Skeletal muscle tissue (tissue), 4 donors: ENCODE results near the gene TSPAN2. TPM values are rescaled to one million over a fixed set of nuclear protein-coding genes. Genes with fewer than 3 reads are reported as not detected.

Experiments
- H3K27ac ChIP-seq: one replicate; pipeline ENCODE4 v1.7.0; 2013; ENCODE audit warnings: mild to moderate bottlenecking, low read depth, low read length, inconsistent platforms
- H3K27me3 ChIP-seq, 3 donors: one replicate each; pipeline ENCODE4 v1.7.0; 2013; ENCODE audit warnings: low read length in 3 of 3; ENCODE audit not compliant: control insufficient read depth in 3 of 3, insufficient read depth in 3 of 3
- H3K36me3 ChIP-seq, 3 donors: one replicate each; pipeline ENCODE4 v1.7.0; 2013; ENCODE audit warnings: low read length in 3 of 3; ENCODE audit not compliant: control insufficient read depth in 3 of 3, insufficient read depth in 3 of 3
- H3K4me1 ChIP-seq, 3 donors: one replicate each; pipeline ENCODE4 v1.7.0; 2013; ENCODE audit warnings: low read length in 3 of 3, mild to moderate bottlenecking in 3 of 3; ENCODE audit not compliant: control insufficient read depth in 3 of 3, insufficient read depth in 3 of 3
- H3K4me3 ChIP-seq, 3 donors: one replicate each; pipeline ENCODE4 v1.7.0; 2013; ENCODE audit warnings: low read length in 3 of 3
- H3K9ac ChIP-seq, 3 donors: one replicate each; pipeline ENCODE4 v1.7.0; 2013; ENCODE audit warnings: low read length in 3 of 3, mild to moderate bottlenecking in 3 of 3, moderate library complexity in 2 of 3, low read depth in 1 of 3
- H3K9me3 ChIP-seq, 3 donors: one replicate each; pipeline ENCODE4 v1.7.0; 2013; ENCODE audit warnings: low read length in 3 of 3; ENCODE audit not compliant: control insufficient read depth in 3 of 3
- total RNA-seq: library from RNA; depleted of rRNA; stranded (reverse); fragments of >200 nt; gene quantifications from one replicate; pipeline ENCODE4 v1.2.3, GENCODE V29; 2014
- donor health status: Osteomylitis.

TSPAN2 gene
- total RNA-seq, 1 donor from 2014 or later = 6.8 TPM

DNA sequence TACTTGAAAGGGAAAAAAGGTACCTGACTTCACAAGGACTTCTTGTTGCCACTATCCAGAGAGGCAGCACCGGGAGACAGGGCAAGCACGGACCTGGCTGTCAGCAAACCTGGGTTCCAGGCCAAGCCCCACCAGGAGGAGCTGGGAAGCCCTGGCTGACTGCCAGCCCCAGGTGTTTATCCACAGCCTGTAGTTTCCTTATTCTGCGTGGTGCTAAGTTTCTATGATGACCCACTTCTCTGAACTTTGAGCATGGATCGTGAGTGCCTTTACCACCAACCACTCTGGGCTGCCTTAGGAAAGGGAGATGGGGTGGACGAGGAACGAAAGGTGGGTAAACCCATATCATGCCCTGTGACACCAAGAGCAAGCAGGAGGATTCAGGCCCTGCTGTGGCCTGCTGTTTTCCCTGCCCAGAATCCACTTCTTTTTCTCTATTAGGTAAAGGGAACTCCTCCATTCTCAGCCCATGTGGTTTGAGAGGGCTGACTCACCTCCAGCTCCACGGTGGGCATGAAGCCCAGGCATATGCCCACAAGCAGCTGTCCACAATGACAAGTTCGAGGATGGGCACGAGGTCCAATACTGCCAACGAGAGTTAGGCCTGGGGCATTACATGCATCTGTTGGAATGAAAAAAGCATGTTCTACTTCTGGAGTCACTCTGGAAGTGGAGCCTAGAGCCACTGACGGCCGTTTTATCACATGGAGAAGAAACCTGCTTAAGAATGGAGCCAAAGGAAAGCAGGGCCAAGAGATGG, 20.3 kb downstream of the TSPAN2 start:
- Histone ChIP-seq H3K27ac (no peak overlapping the region), H3K9ac (no peak overlapping the region), H3K9me3 (no peaks in the 10 kb centered on the region), H3K36me3 (no peaks in the 10 kb centered on the region), H3K4me1 (peaks cover 10 to 16% (median 10%) of the 10 kb centered on the region in 3 donors), H3K4me3 (no peak overlapping the region), H3K27me3 (no peaks in the 10 kb centered on the region)

- no peak overlapping the region for H3K4me3 ChIP-seq
- H3K9ac ChIP-seq = no peak overlapping the region
- no peak overlapping the region for H3K27ac ChIP-seq
Observed at GRCh38 chr1:115067161-115067859, 22.0 kb downstream of the TSPAN2 start.

DNA sequence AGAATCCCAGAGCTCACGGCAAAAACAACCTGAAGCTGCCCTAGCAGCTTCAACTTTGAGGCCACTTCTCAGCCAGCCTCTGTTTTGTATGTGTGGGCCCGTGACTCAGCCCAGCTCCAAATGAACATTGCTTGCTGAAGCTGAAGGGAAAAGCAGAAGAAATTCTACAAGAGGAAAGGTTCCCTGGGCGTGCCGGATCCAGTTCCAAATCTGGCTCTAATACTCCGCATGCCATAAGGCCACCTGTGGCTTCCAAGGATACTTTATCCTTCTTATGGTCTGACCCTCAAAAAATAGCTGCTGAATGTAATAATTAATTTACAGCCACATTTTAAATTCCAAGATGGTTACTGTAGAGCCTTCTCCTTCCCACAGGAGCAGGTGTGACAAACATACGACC, 24.3 kb downstream of the TSPAN2 start:
- Histone ChIP-seq H3K4me3 (no peak overlapping the region), H3K27ac (no peak overlapping the region), H3K9ac (no peak overlapping the region), H3K36me3 (no peaks in the 10 kb centered on the region), H3K9me3 (no peaks in the 10 kb centered on the region), H3K4me1 (no peaks in the 10 kb centered on the region), H3K27me3 (no peaks in the 10 kb centered on the region)

More at GRCh38 chr1:115067161-115067859, 22.0 kb downstream of the TSPAN2 start:
- H3K4me1 ChIP-seq = no peaks in the 10 kb centered on the region
- no peaks in the 10 kb centered on the region for H3K9me3 ChIP-seq
- no peaks in the 10 kb centered on the region for H3K36me3 ChIP-seq
- H3K27me3 ChIP-seq = no peaks in the 10 kb centered on the region

DNA sequence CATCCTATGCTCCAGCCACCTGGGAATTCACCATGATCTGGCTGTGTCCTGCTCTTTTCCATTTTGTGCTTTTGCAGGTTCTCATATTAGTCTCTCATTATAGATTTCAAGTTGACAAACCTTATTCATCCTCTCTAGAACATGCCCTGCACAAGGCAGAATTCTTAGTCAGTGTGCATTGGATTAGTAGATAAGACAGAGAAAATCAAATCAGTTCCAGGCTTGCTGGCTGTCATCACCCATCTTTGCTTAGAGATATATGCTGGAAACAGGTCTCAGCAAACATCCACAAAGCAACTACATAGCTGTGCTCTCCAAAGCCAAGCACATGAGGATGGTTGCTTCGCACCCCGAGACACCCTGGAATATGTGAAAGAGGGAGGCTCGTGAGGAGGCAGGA, 24.8 kb downstream of the TSPAN2 start:
- no peak overlapping the region for H3K9ac ChIP-seq
- no peak overlapping the region for H3K4me3 ChIP-seq
- H3K27ac ChIP-seq = no peak overlapping the region
- H3K36me3 ChIP-seq = no peaks in the 10 kb centered on the region
- no peaks in the 10 kb centered on the region for H3K9me3 ChIP-seq
- no peaks in the 10 kb centered on the region for H3K27me3 ChIP-seq
- H3K4me1 ChIP-seq = no peaks in the 10 kb centered on the region

- Histone ChIP-seq H3K9me3 (no peaks in the 10 kb centered on the region), H3K27ac (no peak overlapping the region), H3K4me3 (no peak overlapping the region), H3K36me3 (no peaks in the 10 kb centered on the region), H3K4me1 (no peaks in the 10 kb centered on the region), H3K9ac (no peak overlapping the region), H3K27me3 (no peaks in the 10 kb centered on the region)
Observed at GRCh38 chr1:115063228-115063901, 25.9 kb downstream of the TSPAN2 start.

- H3K4me3 ChIP-seq = no peak overlapping the region
- no peaks in the 10 kb centered on the region for H3K27me3 ChIP-seq
- H3K36me3 ChIP-seq = no peaks in the 10 kb centered on the region
- no peak overlapping the region for H3K9ac ChIP-seq
- H3K4me1 ChIP-seq = no peaks in the 10 kb centered on the region
- H3K27ac ChIP-seq = no peak overlapping the region
- no peaks in the 10 kb centered on the region for H3K9me3 ChIP-seq
Observed at GRCh38 chr1:115062542-115063004, 26.7 kb downstream of the TSPAN2 start.

DNA sequence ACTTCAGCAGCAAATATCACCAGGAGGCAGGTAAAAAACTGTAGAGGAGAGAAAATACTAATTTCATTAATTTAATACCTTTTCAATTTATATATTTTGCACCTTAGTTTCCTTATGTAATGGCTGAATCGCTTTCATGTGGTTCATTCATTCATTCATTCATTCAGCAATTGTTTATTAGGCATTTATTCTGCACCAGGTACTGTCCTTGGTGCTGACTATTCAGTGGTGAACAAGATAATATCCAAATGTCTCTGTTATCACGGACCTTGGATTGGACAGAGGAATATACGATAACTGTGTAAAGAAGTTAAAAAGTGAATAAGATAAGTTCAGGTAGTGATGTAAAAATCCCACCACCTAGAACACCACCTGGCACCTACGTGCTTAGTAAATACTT, 28.8 kb downstream of the TSPAN2 start:
- Histone ChIP-seq H3K27ac (no peak overlapping the region), H3K27me3 (peaks cover 0 to 5% (median 5%) of the 10 kb centered on the region in 3 donors), H3K9me3 (no peaks in the 10 kb centered on the region), H3K9ac (no peak overlapping the region), H3K36me3 (no peaks in the 10 kb centered on the region), H3K4me1 (no peaks in the 10 kb centered on the region), H3K4me3 (no peak overlapping the region)

- Histone ChIP-seq H3K27ac (no peak overlapping the region), H3K36me3 (no peaks in the 10 kb centered on the region), H3K9ac (no peak overlapping the region), H3K27me3 (peaks cover 0 to 5% (median 5%) of the 10 kb centered on the region in 3 donors), H3K4me3 (no peak overlapping the region), H3K4me1 (no peaks in the 10 kb centered on the region), H3K9me3 (no peaks in the 10 kb centered on the region)
Observed at GRCh38 chr1:115059316-115059715, 30.0 kb downstream of the TSPAN2 start.

DNA sequence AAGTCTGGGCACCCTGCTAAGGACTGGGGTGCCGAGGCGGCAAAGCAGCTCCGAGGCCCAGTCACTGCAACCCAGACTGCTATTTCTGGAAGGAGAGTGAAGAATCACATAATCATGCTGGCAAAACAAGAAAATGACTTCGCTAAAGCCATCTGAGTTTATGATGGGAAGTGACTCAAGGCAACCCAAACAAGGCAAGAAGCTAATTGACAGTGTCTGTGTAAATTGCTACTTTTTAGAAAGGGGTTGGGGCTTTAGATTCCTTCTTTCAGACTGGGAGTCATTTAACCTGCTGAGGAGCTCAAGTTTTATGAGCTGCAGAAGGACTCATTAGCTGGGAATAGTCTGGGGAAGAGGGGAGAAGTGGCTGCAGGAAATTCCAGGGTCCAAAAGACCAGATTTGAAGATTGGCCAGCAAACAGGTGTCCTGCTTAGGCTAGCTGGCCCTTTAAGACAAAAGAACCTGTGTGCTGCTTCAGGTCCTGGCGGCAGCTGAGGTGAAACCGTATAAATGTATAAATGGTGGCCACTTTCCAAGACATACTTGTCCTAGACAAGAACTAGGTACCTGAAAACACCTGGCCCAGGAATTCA, 31.5 kb downstream of the TSPAN2 start:
- Histone ChIP-seq H3K36me3 (no peaks in the 10 kb centered on the region), H3K4me1 (no peaks in the 10 kb centered on the region), H3K4me3 (no peak overlapping the region), H3K27me3 (peaks cover 0 to 5% (median 5%) of the 10 kb centered on the region in 3 donors), H3K27ac (no peak overlapping the region), H3K9ac (no peak overlapping the region), H3K9me3 (no peaks in the 10 kb centered on the region)
